HepG2 (cell line): ENCODE measurements around the gene RNFT2. TPM values are rescaled to one million over a fixed set of nuclear protein-coding genes. Genes with fewer than 3 reads are reported as not detected.
"Not testable (repeated sequence)": the region's sequence is repeated elsewhere in the genome, so short reads cannot be mapped to it uniquely, and the experiment has no call there.

ENCODE experiments used
- ATAC-seq: fragments of 200-7000 bp; cut with Tn5 transposase; 3 replicates; pipeline ENCODE4 v1.9.1; 2020; ENCODE audit warnings: mild to moderate bottlenecking, moderate library complexity
- BruUV-seq: library from RNA; stranded (reverse); fragments of 400-500 nt; replicated peaks from 2 replicates; lab custom pipeline; 2021; lab: Mats Ljungman, UMichigan
- CTCF ChIA-PET: fragments of 300-600 bp; formaldehyde crosslinking; extraction: SDS; loops from one replicate; lab custom pipeline; 2021; ENCODE audit warnings: low total read pairs, inconsistent platforms, low intra/inter-chr PET ratio; lab: Yijun Ruan, JAX
- POLR2A ChIA-PET: fragments of 350-600 bp; sonication (Branson Sonifier 250); formaldehyde crosslinking; loops from one replicate; lab custom pipeline; 2020; ENCODE audit warnings: antibody characterized with exemption, inconsistent platforms; lab: Yijun Ruan, JAX
- DNase-seq: peaks from one replicate; pipeline ENCODE4 v3.0.0-alpha.2; 2015; ENCODE audit warnings: low spot score
- FAIRE-seq: peaks from 3 replicates; lab custom pipeline; 2011; peaks lifted over from hg19 to GRCh38; lab: Jason Lieb, UNC
- H2AFZ ChIP-seq: one replicate; pipeline ENCODE4 v1.6.1; 2011; ENCODE audit warnings: low read length, inconsistent platforms
- H3K27ac ChIP-seq: fragments of 300-600 bp; 3 replicates; pipeline ENCODE4 v1.8.0; 2011; ENCODE audit warnings: mixed run types, mild to moderate bottlenecking, mixed read lengths, low read length, inconsistent platforms; ENCODE audit not compliant: insufficient read depth; ENCODE audit errors: extremely low read length
- H3K27me3 ChIP-seq, 2 experiments: fragments of 200-600 bp in 1 of 2; 2 replicates in 1 of 2; 3 replicates in 1 of 2; pipeline versions ENCODE4 v1.6.0 to v1.8.0; 2011; ENCODE audit warnings: low read length in 2 of 2, mild to moderate bottlenecking in 2 of 2, moderate library complexity in 2 of 2, inconsistent platforms in 1 of 2; ENCODE audit not compliant: insufficient read depth in 2 of 2, control insufficient read depth in 1 of 2
- H3K36me3 ChIP-seq, 2 experiments: fragments of 200-600 bp in 1 of 2; replicated peaks in 1 of 2; 2 replicates in 1 of 2; 3 replicates in 1 of 2; pipeline versions ENCODE4 v1.5.1 to v1.8.0; 2011; ENCODE audit warnings: low read length in 2 of 2, inconsistent platforms in 1 of 2; ENCODE audit not compliant: insufficient read depth in 2 of 2, control insufficient read depth in 1 of 2
- H3K4me1 ChIP-seq: 2 replicates; pipeline ENCODE4 v1.5.1; 2012; ENCODE audit warnings: low read length, inconsistent platforms; ENCODE audit not compliant: insufficient read depth
- H3K4me2 ChIP-seq: 2 replicates; pipeline ENCODE4 v1.6.0; 2011; ENCODE audit warnings: low read depth, low read length, inconsistent platforms
- H3K4me3 ChIP-seq, 3 experiments: fragments of 200-600 bp in 1 of 3; sonication (generic), shearing (Covaris generic) in 1 of 3; replicated peaks in 1 of 3; 2 replicates each; pipeline ENCODE4 v1.5.1; 2011 to 2016; ENCODE audit warnings: low read length in 3 of 3, inconsistent platforms in 2 of 3, low read depth in 2 of 3, mild to moderate bottlenecking in 2 of 3, control low read depth in 1 of 3, mixed read lengths in 1 of 3; ENCODE audit not compliant: insufficient read depth in 1 of 3
- H3K79me2 ChIP-seq: one replicate; pipeline ENCODE4 v1.6.1; 2011; ENCODE audit warnings: low read length, inconsistent platforms; ENCODE audit not compliant: insufficient read depth
- H3K9ac ChIP-seq: 2 replicates; pipeline ENCODE4 v1.6.0; 2011; ENCODE audit warnings: mild to moderate bottlenecking, low read depth, low read length, inconsistent platforms; ENCODE audit not compliant: insufficient read depth
- H3K9me3 ChIP-seq: 2 replicates; pipeline ENCODE4 v1.5.1; 2012; ENCODE audit warnings: mild to moderate bottlenecking, low read length
- H4K20me1 ChIP-seq: 2 replicates; pipeline ENCODE4 v1.6.0; 2011; ENCODE audit warnings: inconsistent platforms, mild to moderate bottlenecking, low read length, moderate library complexity; ENCODE audit not compliant: insufficient read depth
- CAMTA2 ChIP-seq: sonication (generic); formaldehyde crosslinking; IDR thresholded peaks from 2 replicates; pipeline ENCODE4 v1.4.0; 2020; ENCODE audit warnings: mild to moderate bottlenecking, missing genetic modification reagents, borderline replicate concordance
- KLF6 ChIP-seq: IDR thresholded peaks from 2 replicates; pipeline ENCODE4 v1.8.0; 2016; ENCODE audit warnings: missing biosample characterization, missing genetic modification reagents
- RFX1 ChIP-seq: fragments of 450-650 bp; IDR thresholded peaks from 2 replicates; pipeline ENCODE4 v1.6.1; 2017
- WIZ ChIP-seq: sonication (generic); formaldehyde crosslinking; IDR thresholded peaks from 2 replicates; pipeline ENCODE4 v1.5.1; 2020; ENCODE audit warnings: mild to moderate bottlenecking, missing genetic modification reagents
- ZNF383 ChIP-seq: sonication (generic); formaldehyde crosslinking; IDR thresholded peaks from 2 replicates; pipeline ENCODE4 v1.4.0; 2020; ENCODE audit warnings: missing genetic modification reagents, mild to moderate bottlenecking, borderline replicate concordance
- WGBS: methylation state at CpG from one replicate; pipeline ENCODE4 v1.1.6; 2017; ENCODE audit warnings: low lambda C conversion rate; 5-methylcytosine and 5-hydroxymethylcytosine counted together
- in situ Hi-C: cut with HindIII; loops from 2 replicates; pipeline ENCODE4 v1.10.0; 2017; ENCODE audit warnings: low pct_unique_long_range_greater_than_20kb; ENCODE audit not compliant: extremely low pct_ligation_motif_present
- intact Hi-C: fragments of 100-400 bp; cut with micrococcal nuclease; formaldehyde crosslinking; loops from one replicate; pipeline ENCODE4 v1.10.0; 2022; ENCODE audit not compliant: unreplicated experiment
- polyA plus RNA-seq, 8 experiments: library from polyadenylated mRNA; depleted of rRNA in 3 of 8; stranded (reverse) in 7 of 8; unstranded in 1 of 8; fragments of >200 nt; fragmentation: Illumina TruSeq in 4 of 8; extraction: Trizol in 4 of 8; gene quantifications; 2 replicates each; pipeline versions ENCODE4 v1.2.1 to v1.2.3, GENCODE V29; 2011 to 2016; ENCODE audit warnings: low read depth in 4 of 8, missing spikeins in 1 of 8, mixed read lengths in 1 of 8; ENCODE audit not compliant: insufficient read depth in 1 of 8
- total RNA-seq, 5 experiments: library from RNA; depleted of rRNA; stranded (reverse); fragments of >200 nt; fragmentation: Illumina TruSeq; extraction: Trizol; gene quantifications; 2 replicates each; pipeline ENCODE4 v1.2.3, GENCODE V29; 2016; ENCODE audit warnings: low read depth in 1 of 5
- TF ChIP-seq, protein P1 (sequence below): IDR thresholded peaks from 2 replicates; pipeline ENCODE4 v1.6.1; 2012; ENCODE audit warnings: low read length, improper control_type of control experiment
- TF ChIP-seq, protein P2 (sequence below): sonication (generic); formaldehyde crosslinking; IDR thresholded peaks from 2 replicates; pipeline ENCODE4 v1.4.0; 2020; ENCODE audit warnings: missing genetic modification reagents, borderline replicate concordance

The RNFT2 gene
- total and polyA plus RNA-seq, 2 of the 13 experiments (the other 11 are each of a cell fraction or from before 2014, with no cell fraction given) = 3.3 to 8.3 TPM

DNA sequence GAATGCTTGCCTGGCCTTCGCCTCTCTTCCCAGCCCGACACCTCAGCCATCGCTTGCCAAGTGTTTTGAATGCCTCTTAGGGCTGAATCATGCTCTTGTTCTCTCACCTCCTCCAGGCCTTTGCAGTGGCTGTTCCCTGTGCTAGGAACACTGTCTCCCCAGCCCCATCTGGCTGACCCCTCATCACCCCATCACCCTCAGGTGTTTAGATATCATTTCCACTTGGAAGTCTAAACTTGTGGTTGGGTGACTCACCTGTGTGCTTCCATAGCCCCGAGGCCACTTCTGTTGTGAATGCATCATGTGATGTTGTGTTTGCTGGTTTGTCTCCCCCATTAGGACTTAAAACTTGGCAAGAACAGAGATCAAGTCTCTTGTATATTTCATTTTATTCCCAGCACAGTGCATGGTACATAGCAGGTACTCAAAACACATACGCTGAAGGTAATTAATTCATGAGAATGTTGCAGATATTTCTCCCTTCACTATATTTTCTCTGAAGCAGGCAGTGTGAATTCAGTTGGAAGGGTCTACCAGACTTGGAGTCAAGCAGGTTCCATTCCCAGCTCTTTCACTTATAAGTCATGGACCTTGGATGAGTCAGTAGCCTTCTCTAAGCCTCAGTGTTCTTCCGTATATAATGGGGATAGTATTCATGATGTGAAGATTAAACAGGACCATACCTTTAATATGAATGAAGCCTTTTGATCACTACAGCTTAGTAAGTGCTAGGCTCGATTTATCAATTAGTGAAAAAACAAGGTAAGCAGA, 75.3 kb downstream of the RNFT2 start (continued):
- no peak for TF ChIP-seq ZNF383 (CRISPR knock-in tag)
- no peak for TF ChIP-seq RFX1
- TF ChIP-seq CAMTA2 (CRISPR knock-in tag) = no peak
- no peak for TF ChIP-seq KLF6
- TF ChIP-seq WIZ (CRISPR knock-in tag) = no peak
- TF ChIP-seq, protein P1, sequence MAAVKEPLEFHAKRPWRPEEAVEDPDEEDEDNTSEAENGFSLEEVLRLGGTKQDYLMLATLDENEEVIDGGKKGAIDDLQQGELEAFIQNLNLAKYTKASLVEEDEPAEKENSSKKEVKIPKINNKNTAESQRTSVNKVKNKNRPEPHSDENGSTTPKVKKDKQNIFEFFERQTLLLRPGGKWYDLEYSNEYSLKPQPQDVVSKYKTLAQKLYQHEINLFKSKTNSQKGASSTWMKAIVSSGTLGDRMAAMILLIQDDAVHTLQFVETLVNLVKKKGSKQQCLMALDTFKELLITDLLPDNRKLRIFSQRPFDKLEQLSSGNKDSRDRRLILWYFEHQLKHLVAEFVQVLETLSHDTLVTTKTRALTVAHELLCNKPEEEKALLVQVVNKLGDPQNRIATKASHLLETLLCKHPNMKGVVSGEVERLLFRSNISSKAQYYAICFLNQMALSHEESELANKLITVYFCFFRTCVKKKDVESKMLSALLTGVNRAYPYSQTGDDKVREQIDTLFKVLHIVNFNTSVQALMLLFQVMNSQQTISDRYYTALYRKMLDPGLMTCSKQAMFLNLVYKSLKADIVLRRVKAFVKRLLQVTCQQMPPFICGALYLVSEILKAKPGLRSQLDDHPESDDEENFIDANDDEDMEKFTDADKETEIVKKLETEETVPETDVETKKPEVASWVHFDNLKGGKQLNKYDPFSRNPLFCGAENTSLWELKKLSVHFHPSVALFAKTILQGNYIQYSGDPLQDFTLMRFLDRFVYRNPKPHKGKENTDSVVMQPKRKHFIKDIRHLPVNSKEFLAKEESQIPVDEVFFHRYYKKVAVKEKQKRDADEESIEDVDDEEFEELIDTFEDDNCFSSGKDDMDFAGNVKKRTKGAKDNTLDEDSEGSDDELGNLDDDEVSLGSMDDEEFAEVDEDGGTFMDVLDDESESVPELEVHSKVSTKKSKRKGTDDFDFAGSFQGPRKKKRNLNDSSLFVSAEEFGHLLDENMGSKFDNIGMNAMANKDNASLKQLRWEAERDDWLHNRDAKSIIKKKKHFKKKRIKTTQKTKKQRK = no peak
- TF ChIP-seq, protein P2, sequence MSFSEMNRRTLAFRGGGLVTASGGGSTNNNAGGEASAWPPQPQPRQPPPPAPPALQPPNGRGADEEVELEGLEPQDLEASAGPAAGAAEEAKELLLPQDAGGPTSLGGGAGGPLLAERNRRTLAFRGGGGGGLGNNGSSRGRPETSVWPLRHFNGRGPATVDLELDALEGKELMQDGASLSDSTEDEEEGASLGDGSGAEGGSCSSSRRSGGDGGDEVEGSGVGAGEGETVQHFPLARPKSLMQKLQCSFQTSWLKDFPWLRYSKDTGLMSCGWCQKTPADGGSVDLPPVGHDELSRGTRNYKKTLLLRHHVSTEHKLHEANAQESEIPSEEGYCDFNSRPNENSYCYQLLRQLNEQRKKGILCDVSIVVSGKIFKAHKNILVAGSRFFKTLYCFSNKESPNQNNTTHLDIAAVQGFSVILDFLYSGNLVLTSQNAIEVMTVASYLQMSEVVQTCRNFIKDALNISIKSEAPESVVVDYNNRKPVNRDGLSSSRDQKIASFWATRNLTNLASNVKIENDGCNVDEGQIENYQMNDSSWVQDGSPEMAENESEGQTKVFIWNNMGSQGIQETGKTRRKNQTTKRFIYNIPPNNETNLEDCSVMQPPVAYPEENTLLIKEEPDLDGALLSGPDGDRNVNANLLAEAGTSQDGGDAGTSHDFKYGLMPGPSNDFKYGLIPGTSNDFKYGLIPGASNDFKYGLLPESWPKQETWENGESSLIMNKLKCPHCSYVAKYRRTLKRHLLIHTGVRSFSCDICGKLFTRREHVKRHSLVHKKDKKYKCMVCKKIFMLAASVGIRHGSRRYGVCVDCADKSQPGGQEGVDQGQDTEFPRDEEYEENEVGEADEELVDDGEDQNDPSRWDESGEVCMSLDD (CRISPR knock-in tag) = no peak

DNA sequence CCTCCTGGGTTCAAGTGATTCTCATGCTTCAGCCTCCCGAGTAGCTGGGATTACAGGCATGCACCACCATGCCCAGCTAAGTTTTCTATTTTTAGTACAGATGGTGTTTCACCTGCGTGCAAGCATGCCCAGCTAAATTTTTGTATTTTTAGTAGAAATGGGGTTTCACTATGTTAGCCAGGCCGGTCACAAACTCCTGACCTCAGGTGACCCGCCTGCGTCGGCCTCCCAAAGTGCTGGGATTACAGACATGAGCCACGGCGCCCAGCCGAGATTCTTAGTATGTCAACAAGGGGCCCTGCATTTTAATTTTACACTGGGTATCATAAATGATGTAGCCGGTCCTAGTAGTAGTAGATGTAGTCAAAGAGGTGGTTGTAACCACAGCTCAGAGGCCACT, 76.7 kb downstream of the RNFT2 start:
- H3K79me2 ChIP-seq, H3K4me3 ChIP-seq, POLR2A ChIA-PET, H3K9me3 ChIP-seq, H2AFZ ChIP-seq, BruUV-seq, H3K4me2 ChIP-seq, H3K36me3 ChIP-seq, ATAC-seq, in situ Hi-C loops, CTCF ChIA-PET, H3K9ac ChIP-seq, H4K20me1 ChIP-seq, DNase-seq, FAIRE-seq, H3K27ac ChIP-seq, H3K27me3 ChIP-seq, intact Hi-C loops: not testable (repeated sequence)
- 80% methylated on average over 10 of the region's 10 CpGs for WGBS
- H3K4me1 ChIP-seq = peaks cover 18% of the 10 kb centered on the region
